Endothelial cell of umbilical vein (primary cell): ENCODE results near the gene METTL24. TPM values are rescaled to one million over a fixed set of nuclear protein-coding genes. Genes with fewer than 3 reads are reported as not detected.

Experiments used
- BruUV-seq: library from RNA; stranded (reverse); fragments of 400-500 nt; replicated peaks from 2 replicates; lab custom pipeline; 2021; lab: Mats Ljungman, UMichigan
- CTCF ChIA-PET: fragments of 300-600, 350-600 bp; sonication (Branson Sonifier 250); formaldehyde crosslinking; loops from one replicate; lab custom pipeline; 2021; ENCODE audit warnings: antibody characterized with exemption, inconsistent platforms; lab: Charles Lee
- POLR2A ChIA-PET: fragments of 300-600, 350-600 bp; sonication (Branson Sonifier 250); formaldehyde crosslinking; loops from one replicate; lab custom pipeline; 2021; ENCODE audit warnings: antibody characterized with exemption, inconsistent platforms; lab: Charles Lee
- DNase-seq: peaks from one replicate; pipeline ENCODE4 v3.0.0-alpha.2; 2011; ENCODE audit warnings: low read depth, low spot score
- FAIRE-seq: peaks from 2 replicates; lab custom pipeline; 2011; peaks lifted over from hg19 to GRCh38; lab: Jason Lieb, UNC
- H2AFZ ChIP-seq: 2 replicates; pipeline ENCODE4 v1.6.0; 2012; ENCODE audit warnings: low read depth, low read length, control low read depth, inconsistent platforms
- H3K27ac ChIP-seq: 2 replicates; pipeline ENCODE4 v1.5.1; 2011; ENCODE audit warnings: low read depth, mild to moderate bottlenecking, control low read depth, low read length, moderate library complexity; ENCODE audit not compliant: insufficient read depth
- H3K27me3 ChIP-seq, 2 experiments: 2 replicates each; pipeline versions ENCODE4 v1.6.0 to v1.6.1; 2011; ENCODE audit warnings: low read length in 2 of 2, mixed read lengths in 1 of 2; ENCODE audit not compliant: control insufficient read depth in 2 of 2, insufficient read depth in 2 of 2
- H3K36me3 ChIP-seq, 2 experiments: 2 replicates in 1 of 2; 3 replicates in 1 of 2; pipeline ENCODE4 v1.5.1; 2011; ENCODE audit warnings: low read length in 2 of 2, mild to moderate bottlenecking in 1 of 2, moderate library complexity in 1 of 2; ENCODE audit not compliant: control insufficient read depth in 2 of 2, insufficient read depth in 2 of 2; ENCODE audit errors: extremely low read depth in 1 of 2
- H3K4me1 ChIP-seq: 3 replicates; pipeline ENCODE4 v1.5.1; 2011; ENCODE audit warnings: mild to moderate bottlenecking, low read length; ENCODE audit not compliant: control insufficient read depth, insufficient read depth; ENCODE audit errors: extremely low read depth
- H3K4me2 ChIP-seq: 2 replicates; pipeline ENCODE4 v1.6.1; 2011; ENCODE audit warnings: low read length, control low read depth, mixed read lengths; ENCODE audit not compliant: insufficient read depth
- H3K4me3 ChIP-seq, 3 experiments: fragments of 200-600 bp in 1 of 3; sonication (generic), shearing (Covaris generic) in 1 of 3; replicated peaks in 1 of 3; 2 replicates each; pipeline ENCODE4 v1.5.1; 2011 to 2016; ENCODE audit warnings: control low read depth in 3 of 3, low read length in 3 of 3, mild to moderate bottlenecking in 2 of 3, inconsistent platforms in 1 of 3, low read depth in 1 of 3, moderate library complexity in 1 of 3; ENCODE audit not compliant: insufficient read depth in 1 of 3
- H3K79me2 ChIP-seq: 2 replicates; pipeline ENCODE4 v1.6.0; 2012; ENCODE audit warnings: low read length, inconsistent platforms; ENCODE audit not compliant: control insufficient read depth, insufficient read depth
- H3K9ac ChIP-seq: replicated peaks from 2 replicates; pipeline ENCODE3; 2011; ENCODE audit warnings: low read length, control low read depth; ENCODE audit not compliant: insufficient read depth; ENCODE audit errors: extremely low read depth
- H3K9me1 ChIP-seq: replicated peaks from 3 replicates; pipeline ENCODE4 v1.6.0; 2011; ENCODE audit warnings: mild to moderate bottlenecking, low read length; ENCODE audit not compliant: control insufficient read depth, insufficient read depth; ENCODE audit errors: extremely low read depth
- H3K9me3 ChIP-seq: replicated peaks from 2 replicates; pipeline ENCODE4 v1.5.1; 2012; ENCODE audit warnings: low read length, inconsistent platforms; ENCODE audit not compliant: control insufficient read depth, insufficient read depth
- H4K20me1 ChIP-seq: replicated peaks from 2 replicates; pipeline ENCODE3; 2011; ENCODE audit warnings: mild to moderate bottlenecking, low read length; ENCODE audit not compliant: control insufficient read depth, insufficient read depth; ENCODE audit errors: extremely low read depth
- CTCF ChIP-seq, 2 donors: IDR thresholded peaks; 1 replicate in 1 of 2; 2 replicates in 1 of 2; pipeline ENCODE4 v1.5.1; 2011; ENCODE audit warnings: low read length in 2 of 2, mild to moderate bottlenecking in 2 of 2, moderate library complexity in 2 of 2, control low read depth in 1 of 2, inconsistent platforms in 1 of 2, low read depth in 1 of 2; ENCODE audit not compliant: insufficient read depth in 1 of 2; ENCODE audit errors: extremely low read depth in 1 of 2
- EZH2 ChIP-seq: IDR thresholded peaks from 2 replicates; pipeline ENCODE4 v1.6.1; 2012; ENCODE audit warnings: borderline replicate concordance, low read depth, mild to moderate bottlenecking, moderate library complexity, low read length, inconsistent platforms; ENCODE audit not compliant: severe bottlenecking
- FOS ChIP-seq: IDR thresholded peaks from 2 replicates; pipeline ENCODE4 v1.6.1; 2011; ENCODE audit warnings: mild to moderate bottlenecking, low read length, moderate library complexity, borderline replicate concordance; ENCODE audit not compliant: insufficient read depth
- GATA2 ChIP-seq: IDR thresholded peaks from 2 replicates; pipeline ENCODE4 v1.7.0; 2011; ENCODE audit warnings: low read depth, mild to moderate bottlenecking, moderate library complexity, mixed read lengths, low read length; ENCODE audit not compliant: insufficient read length, insufficient read depth
- JUN ChIP-seq: IDR thresholded peaks from 2 replicates; pipeline ENCODE4 v1.6.1; 2011; ENCODE audit warnings: borderline replicate concordance, low read depth; ENCODE audit not compliant: insufficient read length, insufficient read depth
- MAX ChIP-seq: IDR thresholded peaks from 2 replicates; pipeline ENCODE4 v1.6.1; 2011; ENCODE audit not compliant: insufficient read depth, insufficient read length
- MYC ChIP-seq: IDR thresholded peaks from one replicate; pipeline ENCODE4 v1.6.1; 2011; ENCODE audit warnings: mild to moderate bottlenecking, low read depth, low read length
- POLR2A ChIP-seq: IDR thresholded peaks from 2 replicates; pipeline ENCODE4 v1.6.1; 2012; ENCODE audit warnings: low read depth, mild to moderate bottlenecking, control low read depth, low read length
- POLR2AphosphoS5 ChIP-seq: IDR thresholded peaks from 2 replicates; pipeline ENCODE4 v1.6.1; 2012; ENCODE audit warnings: low read depth, mild to moderate bottlenecking, control low read depth, low read length, moderate library complexity; ENCODE audit not compliant: insufficient read depth
- dilution Hi-C: fragments of 300-500 bp; cut with MboI; formaldehyde crosslinking; loops from one replicate; pipeline ENCODE4 v1.15.0; 2019; ENCODE audit warnings: low sequenced_read_pairs; ENCODE audit not compliant: extremely low pct_ligation_motif_present
- intact Hi-C: fragments of 100-400 bp; cut with micrococcal nuclease; formaldehyde crosslinking; loops from one replicate; pipeline ENCODE4 v1.10.0; 2022
- polyA plus RNA-seq, 4 experiments: library from polyadenylated mRNA; depleted of rRNA in 3 of 4; stranded (reverse) in 3 of 4; unstranded in 1 of 4; fragments of >200 nt; gene quantifications; 2 replicates each; pipeline versions ENCODE4 v1.2.1 to v1.2.3, GENCODE V29; 2011 to 2012; ENCODE audit warnings: missing spikeins in 1 of 4
- total RNA-seq: library from RNA; stranded (reverse); gene quantifications from 2 replicates; pipeline ENCODE4 v1.2.3, GENCODE V29; 2021

Gene METTL24
- total and polyA plus RNA-seq, 2 donors (not counting 3 experiments of a cell fraction or from before 2014, with no cell fraction given): not detected

- Histone ChIP-seq H3K4me3 (no peak overlapping the region), H3K27ac (no peak overlapping the region), H3K9me3 (no peaks in the 10 kb centered on the region), H3K9ac (no peak overlapping the region), H4K20me1 (no peaks in the 10 kb centered on the region), H3K4me2 (no peak overlapping the region), H3K9me1 (no peaks in the 10 kb centered on the region), H3K27me3 (peaks cover 0 to 3% of the 10 kb centered on the region in 2 experiments), H3K79me2 (no peaks in the 10 kb centered on the region), H3K36me3 (no peaks in the 10 kb centered on the region), H2AFZ (no peak overlapping the region), H3K4me1 (no peaks in the 10 kb centered on the region)
- FAIRE-seq (no peak), DNase-seq (no peak)
- ChIA-PET CTCF (interaction anchor here (0.6 kb wide), 1 partner anchor 330 kb away, joined by 5 read pairs; no protein-coding TSS in a partner anchor), POLR2A (no interaction called here)
- BruUV-seq: no TSS peak
- TF ChIP-seq EZH2 (no peak), MYC (no peak), GATA2 (no peak), MAX (no peak), POLR2AphosphoS5 (no peak), POLR2A (no peak), JUN (no peak), CTCF (IDR thresholded peaks at IDR 0.05; ENCODE audit: extremely low read depth in 1 of 2, insufficient read depth in 1 of 2, low read depth in 1 of 2, low read length in 2 of 2) (no peak), FOS (no peak)
- dilution Hi-C loops: no loop called here
- intact Hi-C loops: no loop called here
Measured at GRCh38 chr6:110283657-110284056, 74.5 kb downstream of the METTL24 start.
